Activated CD4-positive, alpha-beta memory T cell treated with anti-CD3 and anti-CD28 coated beads, Interleukin-2, amount 10 ng/mL, durations not matched to agents 7 days and 5 days (primary cell): ENCODE results near the gene CDH15. TPM values are rescaled to one million over a fixed set of nuclear protein-coding genes. Genes with fewer than 3 reads are reported as not detected.
A peak's percentile ranks its signal among the peaks of the same experiment; 100 is the strongest.
"Not testable (repeated sequence)": the region's sequence is repeated elsewhere in the genome, so short reads cannot be mapped to it uniquely, and the experiment has no call there.

ENCODE experiments used
- CTCF ChIA-PET: fragments of 350-600 bp; sonication (Branson Sonifier 250); formaldehyde crosslinking; loops from one replicate; lab custom pipeline; 2021; ENCODE audit warnings: antibody characterized with exemption, inconsistent platforms; lab: Charles Lee
- POLR2A ChIA-PET: fragments of 350-600 bp; sonication (Branson Sonifier 250); formaldehyde crosslinking; loops from one replicate; lab custom pipeline; 2021; ENCODE audit warnings: antibody characterized with exemption; lab: Charles Lee
- DNase-seq: peaks from one replicate; pipeline ENCODE4 v3.0.0-alpha.2; 2020
- H3K27ac Mint-ChIP-seq: one replicate; pipeline ENCODE4 v1.8.0; 2021; ENCODE audit warnings: mild to moderate bottlenecking, mixed read lengths
- H3K27me3 Mint-ChIP-seq: one replicate; pipeline ENCODE4 v1.8.0; 2021; ENCODE audit warnings: mixed read lengths
- H3K36me3 Mint-ChIP-seq: one replicate; pipeline ENCODE4 v1.8.0; 2021; ENCODE audit warnings: low read depth, mixed read lengths
- H3K4me1 Mint-ChIP-seq: one replicate; pipeline ENCODE4 v1.8.0; 2021; ENCODE audit warnings: mixed read lengths
- H3K4me3 Mint-ChIP-seq: one replicate; pipeline ENCODE4 v1.8.0; 2021; ENCODE audit warnings: mild to moderate bottlenecking, mixed read lengths
- H3K9me3 Mint-ChIP-seq: one replicate; pipeline ENCODE4 v1.8.0; 2021; ENCODE audit warnings: mixed read lengths
- total RNA-seq, 2 experiments: library from RNA; stranded (reverse); gene quantifications; one replicate each; pipeline ENCODE4 v1.2.3, GENCODE V29; 2021

CDH15 gene
- total RNA-seq, 2 experiments from 2014 or later, result not detected

GRCh38 chr16:89222931-89223330 lies 51.4 kb downstream of the CDH15 start:
- ChIA-PET POLR2A (no interaction called here), CTCF (no interaction called here)
- H3K27ac Mint-ChIP-seq, result no peak overlapping the region
- H3K9me3 Mint-ChIP-seq, result peaks cover 24% of the 10 kb centered on the region
- no peak for DNase-seq
- H3K27me3 Mint-ChIP-seq, result no peaks in the 10 kb centered on the region
- H3K36me3 Mint-ChIP-seq, result peaks cover 60% of the 10 kb centered on the region
- H3K4me3 Mint-ChIP-seq, result no peak overlapping the region
- peaks cover 14% of the 10 kb centered on the region for H3K4me1 Mint-ChIP-seq

GRCh38 chr16:89224665-89225064 lies 53.1 kb downstream of the CDH15 start:
- POLR2A ChIA-PET, result no interaction called here
- H3K27ac Mint-ChIP-seq, result no peak overlapping the region
- H3K4me3 Mint-ChIP-seq, result no peak overlapping the region
- no peak for DNase-seq
- peaks cover 75% of the 10 kb centered on the region for H3K36me3 Mint-ChIP-seq
- CTCF ChIA-PET, result interaction anchor here (0.7 kb wide), 1 partner anchor 27 kb away, joined by 3 read pairs; no protein-coding TSS in a partner anchor
- peaks cover 5% of the 10 kb centered on the region for H3K4me1 Mint-ChIP-seq
- peaks cover 37% of the 10 kb centered on the region for H3K9me3 Mint-ChIP-seq
- no peaks in the 10 kb centered on the region for H3K27me3 Mint-ChIP-seq

GRCh38 chr16:89230255-89230654 lies 58.7 kb downstream of the CDH15 start:
- Mint-ChIP-seq H3K27ac (no peak overlapping the region), H3K9me3 (peaks cover 42% of the 10 kb centered on the region), H3K27me3 (no peaks in the 10 kb centered on the region), H3K4me1 (no peaks in the 10 kb centered on the region), H3K4me3 (no peak overlapping the region), H3K36me3 (peaks cover 78% of the 10 kb centered on the region)
- ChIA-PET CTCF (interaction anchor here (0.6 kb wide), 1 partner anchor 10 kb away, joined by 3 read pairs; no protein-coding TSS in a partner anchor), POLR2A (interaction anchor here (1.1 kb wide), 1 partner anchor 10 kb away, joined by 3 read pairs; no protein-coding TSS in a partner anchor)
- no peak for DNase-seq

- DNase-seq, result no peak
- Mint-ChIP-seq H3K27me3 (no peaks in the 10 kb centered on the region), H3K4me3 (no peak overlapping the region), H3K36me3 (peaks cover 60% of the 10 kb centered on the region), H3K9me3 (peaks cover 32% of the 10 kb centered on the region), H3K27ac (no peak overlapping the region), H3K4me1 (no peaks in the 10 kb centered on the region)
- ChIA-PET POLR2A (no interaction called here), CTCF (no interaction called here)
Observed at GRCh38 chr16:89232107-89232506, 60.6 kb downstream of the CDH15 start.

GRCh38 chr16:89233678-89234490 lies 62.3 kb downstream of the CDH15 start:
- H3K4me3 Mint-ChIP-seq, result no peak overlapping the region
- no peaks in the 10 kb centered on the region for H3K27me3 Mint-ChIP-seq
- ChIA-PET CTCF (no interaction called here), POLR2A (no interaction called here)
- no peak overlapping the region for H3K27ac Mint-ChIP-seq
- no peaks in the 10 kb centered on the region for H3K4me1 Mint-ChIP-seq
- H3K9me3 Mint-ChIP-seq, result peaks cover 15% of the 10 kb centered on the region
- H3K36me3 Mint-ChIP-seq, result peaks cover 42% of the 10 kb centered on the region
- no peak for DNase-seq

GRCh38 chr16:89237733-89238132 lies 66.2 kb downstream of the CDH15 start:
- peaks cover 4% of the 10 kb centered on the region for H3K9me3 Mint-ChIP-seq
- POLR2A ChIA-PET, result no interaction called here
- no peaks in the 10 kb centered on the region for H3K27me3 Mint-ChIP-seq
- H3K4me3 Mint-ChIP-seq, result no peak overlapping the region
- peaks cover 13% of the 10 kb centered on the region for H3K4me1 Mint-ChIP-seq
- CTCF ChIA-PET, result no interaction called here
- H3K36me3 Mint-ChIP-seq, result peaks cover 14% of the 10 kb centered on the region
- H3K27ac Mint-ChIP-seq, result no peak overlapping the region
- DNase-seq, result no peak

- ChIA-PET CTCF (interaction anchor here (0.6 to 1.9 kb wide), 9 partner anchors 11 to 672 kb away, joined by 3 to 11 read pairs (median 4); partner anchors contain the start of genes ZC3H18 and ZNF778), POLR2A (interaction anchor here (0.6 to 3.0 kb wide), 20 partner anchors 16 to 430 kb away, joined by 3 to 21 read pairs (median 3); partner anchors contain the start of genes ACSF3, APRT, GALNS and SPG7)
- Mint-ChIP-seq H3K27ac (peak overlapping the region; percentile 98), H3K36me3 (peaks cover 2% of the 10 kb centered on the region), H3K4me1 (peaks cover 24% of the 10 kb centered on the region), H3K9me3 (no peaks in the 10 kb centered on the region), H3K4me3 (peak overlapping the region; percentile 96), H3K27me3 (no peaks in the 10 kb centered on the region)
- DNase-seq, result peak; percentile 81
Observed at GRCh38 chr16:89241187-89242007, 69.8 kb downstream of the CDH15 start.

GRCh38 chr16:89242795-89243200 lies 71.2 kb downstream of the CDH15 start:
- Mint-ChIP-seq H3K9me3 (no peaks in the 10 kb centered on the region), H3K36me3 (peaks cover 2% of the 10 kb centered on the region), H3K27me3 (no peaks in the 10 kb centered on the region), H3K27ac (no peak overlapping the region), H3K4me3 (peak overlapping the region; percentile 11), H3K4me1 (peaks cover 27% of the 10 kb centered on the region)
- DNase-seq, result no peak
- ChIA-PET CTCF (no interaction called here), POLR2A (no interaction called here)

- H3K36me3 Mint-ChIP-seq, result peaks cover 2% of the 10 kb centered on the region
- CTCF ChIA-PET, result no interaction called here
Observed at GRCh38 chr16:89243664-89244063, 72.1 kb downstream of the CDH15 start.

GRCh38 chr16:89244264-89244663 lies 72.7 kb downstream of the CDH15 start:
- peaks cover 27% of the 10 kb centered on the region for H3K4me1 Mint-ChIP-seq
- H3K9me3 Mint-ChIP-seq, H3K36me3 Mint-ChIP-seq, H3K27ac Mint-ChIP-seq, H3K27me3 Mint-ChIP-seq, H3K4me3 Mint-ChIP-seq, CTCF ChIA-PET, DNase-seq, POLR2A ChIA-PET: not testable (repeated sequence)

More at GRCh38 chr16:89243664-89244063, 72.1 kb downstream of the CDH15 start:
- H3K9me3 Mint-ChIP-seq, result no peaks in the 10 kb centered on the region
- DNase-seq, result no peak
- no peak overlapping the region for H3K27ac Mint-ChIP-seq
- H3K4me1 Mint-ChIP-seq, result peaks cover 27% of the 10 kb centered on the region
- no peaks in the 10 kb centered on the region for H3K27me3 Mint-ChIP-seq
- no peak overlapping the region for H3K4me3 Mint-ChIP-seq
- POLR2A ChIA-PET, result no interaction called here

GRCh38 chr16:89244754-89245153 lies 73.2 kb downstream of the CDH15 start:
- Mint-ChIP-seq H3K4me1 (peaks cover 25% of the 10 kb centered on the region), H3K9me3 (no peaks in the 10 kb centered on the region), H3K36me3 (peaks cover 3% of the 10 kb centered on the region), H3K27ac (no peak overlapping the region), H3K4me3 (no peak overlapping the region), H3K27me3 (no peaks in the 10 kb centered on the region)
- POLR2A ChIA-PET, result no interaction called here
- DNase-seq, result no peak
- CTCF ChIA-PET, result no interaction called here
